SJSA1 (cell line): ENCODE results near the gene ERC2. TPM values are rescaled to one million over a fixed set of nuclear protein-coding genes. Genes with fewer than 3 reads are reported as not detected.

ENCODE experiments used
- DNase-seq, 2 experiments: peaks; one replicate each; pipeline ENCODE4 v3.0.0-alpha.2; 2015 to 2020; ENCODE audit warnings: low spot score in 2 of 2, low read depth in 1 of 2
- H3K27ac ChIP-seq: fragments of 250-450 bp; sonication (Bioruptor Pico); 2 replicates; pipeline ENCODE4 v1.5.1; 2020; ENCODE audit warnings: mild to moderate bottlenecking, moderate library complexity
- H3K27me3 ChIP-seq: fragments of 250-450 bp; sonication (Bioruptor Pico); replicated peaks from 2 replicates; pipeline ENCODE4 v1.5.1; 2020; ENCODE audit warnings: mild to moderate bottlenecking, moderate library complexity
- H3K36me3 ChIP-seq: fragments of 250-450 bp; sonication (Bioruptor Pico); 2 replicates; pipeline ENCODE4 v1.5.1; 2020; ENCODE audit warnings: mild to moderate bottlenecking
- H3K4me1 ChIP-seq: fragments of 250-450 bp; sonication (Bioruptor Pico); replicated peaks from 2 replicates; pipeline ENCODE4 v1.6.1; 2021; ENCODE audit warnings: mild to moderate bottlenecking
- H3K4me3 ChIP-seq: fragments of 250-450 bp; sonication (Bioruptor Pico); 2 replicates; pipeline ENCODE4 v1.5.1; 2020; ENCODE audit warnings: mild to moderate bottlenecking
- H3K9me3 ChIP-seq: fragments of 250-450 bp; sonication (Bioruptor Pico); replicated peaks from 2 replicates; pipeline ENCODE4 v1.5.1; 2020; ENCODE audit warnings: mild to moderate bottlenecking
- total RNA-seq: library from RNA; depleted of rRNA; stranded (reverse); fragments of >200 nt; shearing (Covaris generic); gene quantifications from 2 replicates; pipeline ENCODE4 v1.2.3, GENCODE V29; 2014

ERC2 gene
- total RNA-seq, 1 experiment from 2014 or later: 0.13 TPM

DNA sequence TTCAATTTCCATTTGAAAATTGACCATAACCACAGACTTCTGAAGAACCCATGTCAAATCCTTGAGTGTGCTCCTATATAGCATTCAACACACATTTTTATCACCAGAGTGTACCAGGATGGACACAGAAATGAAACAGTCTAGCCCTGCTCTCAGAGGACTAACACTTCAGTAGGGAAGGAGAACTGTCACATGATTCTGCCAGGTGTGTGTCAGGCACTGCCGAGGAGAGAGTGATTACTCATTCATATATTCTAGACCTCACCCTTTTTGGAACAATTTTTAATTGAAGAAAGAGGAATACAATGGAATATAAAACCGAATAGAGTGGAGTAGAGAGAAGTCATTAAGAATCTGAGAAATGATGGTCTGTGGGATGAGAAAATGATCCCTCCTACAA, 125.8 kb downstream of the ERC2 start:
- no peaks in the 10 kb centered on the region for H3K4me1 ChIP-seq
- no peaks in the 10 kb centered on the region for H3K9me3 ChIP-seq
- no peaks in the 10 kb centered on the region for H3K27me3 ChIP-seq
- DNase-seq: no peak
- H3K36me3 ChIP-seq: no peaks in the 10 kb centered on the region
- no peak overlapping the region for H3K27ac ChIP-seq
- H3K4me3 ChIP-seq: no peak overlapping the region

DNA sequence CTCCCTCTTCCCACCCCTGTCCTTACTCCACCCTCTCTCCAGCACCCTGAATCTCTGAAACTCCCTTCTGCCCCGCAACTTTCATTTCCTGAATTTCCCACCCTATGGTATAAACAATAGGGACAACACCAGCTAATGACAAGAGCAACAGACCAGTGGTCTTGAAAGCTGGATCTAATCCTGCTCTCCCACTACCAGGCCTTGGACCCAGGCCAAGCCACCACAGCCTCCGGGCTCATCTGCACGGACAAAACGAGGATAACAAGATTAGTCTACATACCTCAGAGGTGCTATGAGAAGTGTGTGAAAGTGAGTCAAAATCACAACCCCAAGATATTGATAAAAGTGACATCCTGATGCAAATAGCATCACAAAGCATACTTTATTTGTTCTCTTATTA, 128.6 kb downstream of the ERC2 start:
- no peaks in the 10 kb centered on the region for H3K4me1 ChIP-seq
- H3K4me3 ChIP-seq: no peak overlapping the region
- no peak overlapping the region for H3K27ac ChIP-seq
- no peaks in the 10 kb centered on the region for H3K27me3 ChIP-seq
- no peaks in the 10 kb centered on the region for H3K9me3 ChIP-seq
- DNase-seq: no peak
- H3K36me3 ChIP-seq: no peaks in the 10 kb centered on the region

DNA sequence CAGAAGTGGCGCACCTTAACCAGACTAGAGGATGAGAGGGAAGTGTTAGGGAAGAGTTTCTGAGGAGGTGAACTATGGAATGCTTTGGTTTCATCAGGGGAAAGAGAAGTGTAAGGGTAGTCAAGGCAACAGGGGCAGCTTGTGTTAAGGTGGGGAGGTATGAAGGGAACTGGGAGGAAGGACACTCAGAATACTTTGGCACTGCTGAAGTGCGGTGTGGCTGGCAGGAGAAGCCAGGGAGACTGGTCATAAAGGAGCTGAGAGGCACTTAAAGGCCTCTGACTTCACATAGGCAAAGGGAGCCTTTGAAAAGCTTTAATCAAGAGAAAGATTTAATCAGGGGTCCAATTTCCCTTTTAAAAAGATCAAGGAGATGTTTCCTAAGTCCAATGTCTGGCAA, 129.0 kb downstream of the ERC2 start:
- DNase-seq: no peak
- H3K4me3 ChIP-seq: no peak overlapping the region
- H3K27ac ChIP-seq: no peak overlapping the region
- no peaks in the 10 kb centered on the region for H3K9me3 ChIP-seq
- no peaks in the 10 kb centered on the region for H3K36me3 ChIP-seq
- no peaks in the 10 kb centered on the region for H3K4me1 ChIP-seq
- H3K27me3 ChIP-seq: 0 out of 2 replicates have a peak, but pooled peaks cover 2% of the 10 kb centered on the region

DNA sequence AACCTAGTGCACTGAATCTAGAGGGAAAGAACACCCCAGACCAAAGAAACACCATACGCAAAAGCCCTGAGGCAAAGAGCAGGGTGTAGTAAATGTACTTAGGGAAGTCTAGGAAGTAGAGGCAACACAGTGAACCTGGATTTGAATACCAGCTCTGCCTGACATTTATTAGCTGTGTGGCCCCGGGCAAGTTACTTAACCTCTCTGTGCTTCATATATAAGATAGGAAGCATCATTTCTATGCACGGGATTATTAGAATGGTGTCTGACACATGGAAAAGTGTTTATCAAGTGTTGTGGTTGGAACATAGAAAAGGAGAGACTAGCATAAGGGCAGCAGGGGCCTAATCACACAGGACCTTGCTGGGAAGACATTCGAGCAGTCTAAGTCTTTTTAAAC, 132.2 kb downstream of the ERC2 start:
- Histone ChIP-seq H3K4me3 (no peak overlapping the region), H3K27me3 (0 out of 2 replicates have a peak, but pooled peaks cover 2% of the 10 kb centered on the region), H3K4me1 (no peaks in the 10 kb centered on the region), H3K9me3 (no peaks in the 10 kb centered on the region), H3K36me3 (no peaks in the 10 kb centered on the region), H3K27ac (no peak overlapping the region)
- no peak for DNase-seq

DNA sequence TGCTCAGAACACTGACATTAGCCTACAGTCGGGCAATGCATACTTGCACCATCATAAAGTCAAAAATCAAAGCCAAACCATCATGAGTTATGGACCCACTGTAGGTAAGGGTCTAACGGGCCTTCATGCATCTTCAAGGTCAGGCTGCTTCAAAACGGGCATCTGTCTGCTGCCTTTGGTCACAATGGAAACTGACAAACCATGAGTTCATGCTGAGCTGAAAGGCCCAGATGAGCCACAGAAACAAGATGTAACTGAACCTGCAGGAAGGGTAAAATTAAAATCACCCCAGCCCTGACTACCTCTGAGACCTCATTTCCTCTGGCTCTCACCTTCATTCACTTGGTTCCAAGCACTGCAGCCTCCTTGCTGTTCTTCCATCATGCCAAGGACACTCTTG, 143.8 kb downstream of the ERC2 start:
- H3K9me3 ChIP-seq: no peaks in the 10 kb centered on the region
- H3K27me3 ChIP-seq: no peaks in the 10 kb centered on the region
- peaks cover 11% of the 10 kb centered on the region for H3K4me1 ChIP-seq
- H3K27ac ChIP-seq: no peak overlapping the region
- no peaks in the 10 kb centered on the region for H3K36me3 ChIP-seq
- DNase-seq: no peak
- H3K4me3 ChIP-seq: no peak overlapping the region

DNA sequence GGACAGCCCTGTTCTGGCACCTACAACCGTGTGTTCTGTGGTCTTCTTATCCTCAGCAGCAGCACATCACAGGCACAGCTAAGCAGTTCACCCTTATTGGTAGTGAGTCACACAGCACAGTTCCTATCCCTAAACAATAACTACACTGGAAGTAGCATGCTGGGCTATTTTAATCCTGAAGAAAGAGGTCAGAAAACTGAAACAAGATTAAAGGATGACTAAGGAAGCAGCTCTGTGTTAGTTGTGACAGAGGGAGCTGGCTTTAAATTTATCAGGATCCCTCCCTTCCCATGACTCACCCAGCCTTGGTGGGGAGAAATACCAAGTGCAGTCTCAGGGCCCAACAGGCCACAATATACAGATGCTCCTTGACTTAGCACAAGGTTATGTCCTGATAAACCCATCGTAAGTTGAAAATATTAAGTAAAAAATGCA, 144.3 kb downstream of the ERC2 start:
- Histone ChIP-seq H3K4me1 (peaks cover 11% of the 10 kb centered on the region), H3K4me3 (no peak overlapping the region), H3K9me3 (no peaks in the 10 kb centered on the region), H3K27me3 (no peaks in the 10 kb centered on the region), H3K36me3 (no peaks in the 10 kb centered on the region), H3K27ac (no peak overlapping the region)
- DNase-seq: peak; percentile 67 to 71

DNA sequence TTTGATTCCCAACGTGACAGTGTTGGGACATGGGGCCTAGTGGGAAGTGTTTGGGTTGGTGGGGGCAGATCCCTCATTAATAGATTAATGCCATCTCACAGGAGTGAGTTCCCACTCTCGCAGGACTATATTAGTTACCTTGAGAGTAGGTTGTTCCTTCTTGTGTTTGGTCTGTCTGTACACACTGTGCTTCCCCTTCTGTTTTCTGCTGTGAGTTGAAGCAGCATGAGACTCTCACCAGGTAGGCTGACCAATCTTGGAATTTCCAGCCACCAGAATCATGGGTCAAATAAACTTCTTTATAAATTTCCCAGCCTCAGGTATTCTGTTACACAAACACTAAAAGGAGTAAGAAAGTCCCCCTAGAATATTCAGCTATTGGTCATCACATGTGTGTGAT, 145.4 kb downstream of the ERC2 start:
- Histone ChIP-seq H3K9me3 (no peaks in the 10 kb centered on the region), H3K4me1 (peaks cover 11% of the 10 kb centered on the region), H3K36me3 (no peaks in the 10 kb centered on the region)

DNA sequence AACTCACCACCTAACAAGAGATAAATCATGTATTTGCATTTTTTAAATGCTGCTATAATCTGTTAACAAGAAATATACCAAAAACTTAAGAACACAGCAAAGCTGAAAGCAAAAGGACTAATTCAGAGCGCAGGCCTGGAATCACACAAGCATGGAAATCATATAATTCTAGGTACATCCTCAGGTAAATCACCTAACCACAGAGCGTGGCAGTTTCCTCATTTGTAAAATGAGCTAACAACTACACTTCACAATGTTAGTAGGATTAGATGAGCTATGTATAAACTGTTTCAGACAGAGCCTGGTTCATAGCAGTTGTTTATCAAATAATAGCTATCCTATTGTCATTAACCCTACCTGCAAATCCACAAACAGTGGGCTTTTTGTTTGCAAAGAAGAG, 146.4 kb downstream of the ERC2 start:
- DNase-seq: no peak
- peaks cover 11% of the 10 kb centered on the region for H3K4me1 ChIP-seq
- no peaks in the 10 kb centered on the region for H3K27me3 ChIP-seq

More for the DNA sequence above, 145.4 kb downstream of the ERC2 start:
- no peak for DNase-seq
- Histone ChIP-seq H3K4me3 (no peak overlapping the region), H3K27me3 (no peaks in the 10 kb centered on the region), H3K27ac (no peak overlapping the region)

DNA sequence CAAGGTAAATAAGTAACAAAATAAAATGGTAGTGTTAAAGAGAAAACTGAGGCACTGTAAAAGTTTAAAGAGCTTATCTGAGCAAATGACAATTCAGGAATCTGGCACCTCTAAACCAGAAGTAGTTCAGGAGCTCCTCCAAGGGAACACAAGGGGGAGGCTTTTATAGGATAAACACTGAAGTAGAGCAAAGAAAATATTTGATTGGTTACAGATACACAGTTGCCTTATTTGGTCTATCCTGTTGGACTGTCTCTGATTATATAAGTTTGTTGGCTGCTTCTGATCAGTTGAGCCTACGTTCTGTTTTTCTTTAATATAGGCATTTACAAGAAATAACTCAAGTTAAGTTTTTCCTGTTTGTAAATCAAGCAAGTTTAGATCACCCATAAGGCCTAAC, 146.9 kb downstream of the ERC2 start:
- Histone ChIP-seq H3K4me3 (no peak overlapping the region), H3K27me3 (no peaks in the 10 kb centered on the region), H3K4me1 (peaks cover 11% of the 10 kb centered on the region), H3K36me3 (no peaks in the 10 kb centered on the region), H3K27ac (no peak overlapping the region), H3K9me3 (no peaks in the 10 kb centered on the region)
- DNase-seq: no peak

More for the DNA sequence above, 146.4 kb downstream of the ERC2 start:
- no peak overlapping the region for H3K27ac ChIP-seq
- no peaks in the 10 kb centered on the region for H3K9me3 ChIP-seq
- no peak overlapping the region for H3K4me3 ChIP-seq
- H3K36me3 ChIP-seq: no peaks in the 10 kb centered on the region

DNA sequence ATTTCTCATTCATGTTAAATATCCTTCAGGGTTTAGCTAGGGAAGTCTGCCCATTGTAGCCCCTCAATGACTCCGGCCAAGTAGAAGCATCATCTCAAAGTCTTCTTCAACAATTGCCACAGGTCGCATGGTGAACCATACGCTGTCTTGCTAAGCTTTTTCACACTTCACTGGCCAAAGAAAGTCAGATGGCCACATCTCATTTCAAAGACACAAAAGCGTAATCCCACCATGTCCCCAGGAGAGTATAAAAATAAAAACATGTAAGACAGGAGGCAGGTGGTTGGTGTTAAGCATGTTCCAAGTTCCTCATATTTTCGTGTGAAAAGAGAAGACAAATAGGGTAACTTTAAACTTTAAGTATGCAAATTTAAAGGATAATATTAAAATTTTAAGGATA, 147.4 kb downstream of the ERC2 start:
- Histone ChIP-seq H3K9me3 (no peaks in the 10 kb centered on the region), H3K27ac (no peak overlapping the region), H3K36me3 (no peaks in the 10 kb centered on the region), H3K27me3 (no peaks in the 10 kb centered on the region), H3K4me3 (no peak overlapping the region), H3K4me1 (peaks cover 11% of the 10 kb centered on the region)
- no peak for DNase-seq

DNA sequence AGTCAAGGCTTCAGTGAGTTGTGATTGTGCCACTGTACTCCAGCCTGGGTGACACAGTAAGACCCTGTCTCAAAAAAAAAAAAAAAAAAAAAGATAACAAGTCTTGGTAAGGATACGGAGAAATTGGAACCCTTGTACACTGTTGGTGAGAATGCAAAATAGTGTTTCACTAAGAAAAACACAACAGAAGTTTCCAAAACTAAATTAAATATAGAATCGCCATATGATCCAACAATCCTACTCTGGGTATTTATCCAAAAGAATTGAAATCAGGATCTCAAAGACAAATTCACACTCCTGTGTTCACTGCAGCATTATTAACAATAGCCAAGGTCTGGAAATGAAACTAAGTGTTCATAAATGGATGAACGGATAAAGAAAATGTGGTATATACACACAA, 149.4 kb downstream of the ERC2 start:
- H3K4me1 ChIP-seq: peaks cover 6% of the 10 kb centered on the region
- H3K9me3 ChIP-seq: no peaks in the 10 kb centered on the region
- H3K4me3 ChIP-seq: no peak overlapping the region
- no peak overlapping the region for H3K27ac ChIP-seq
- no peaks in the 10 kb centered on the region for H3K27me3 ChIP-seq
- H3K36me3 ChIP-seq: no peaks in the 10 kb centered on the region
- DNase-seq: no peak

DNA sequence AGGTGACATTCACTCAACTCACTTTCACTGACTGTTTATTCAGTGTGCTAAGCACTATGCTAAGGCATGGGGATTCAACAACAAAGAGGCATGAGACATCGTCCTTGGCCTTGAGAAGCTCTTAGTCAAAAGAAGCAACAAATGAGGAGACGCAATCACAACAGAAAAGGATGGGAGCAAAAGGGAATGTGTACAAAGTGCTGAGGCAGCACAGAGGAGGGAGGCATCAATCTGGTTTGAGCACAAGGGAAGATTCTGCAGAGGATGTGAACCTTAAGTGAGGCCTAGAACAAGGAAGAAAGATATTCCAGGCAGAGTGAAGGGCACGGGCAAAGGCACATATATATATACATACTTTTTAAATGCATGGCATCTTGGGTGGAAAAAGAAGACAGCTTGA, 151.3 kb downstream of the ERC2 start:
- no peaks in the 10 kb centered on the region for H3K27me3 ChIP-seq
- no peaks in the 10 kb centered on the region for H3K4me1 ChIP-seq
- DNase-seq: no peak
- no peak overlapping the region for H3K27ac ChIP-seq
- no peak overlapping the region for H3K4me3 ChIP-seq
- no peaks in the 10 kb centered on the region for H3K9me3 ChIP-seq
- no peaks in the 10 kb centered on the region for H3K36me3 ChIP-seq

DNA sequence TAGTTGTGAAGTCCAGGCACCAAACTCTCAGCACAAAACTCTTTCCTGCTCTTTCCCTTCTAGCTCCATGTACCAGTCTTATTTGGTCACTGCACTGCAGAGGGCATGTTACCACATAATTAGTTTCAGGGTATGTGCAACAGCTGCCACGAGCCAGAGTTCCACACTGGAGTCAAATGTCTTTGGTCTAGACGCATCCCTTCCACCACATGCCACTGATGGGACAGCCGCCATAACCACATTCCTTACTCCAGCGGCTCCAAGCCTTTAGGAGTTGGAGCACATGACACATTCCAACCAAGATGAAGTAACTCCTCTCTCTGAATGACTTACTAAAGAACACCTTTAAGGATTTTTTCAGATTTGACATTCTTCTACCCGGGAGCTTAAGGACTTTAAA, 153.4 kb downstream of the ERC2 start:
- Histone ChIP-seq H3K4me1 (no peaks in the 10 kb centered on the region), H3K36me3 (no peaks in the 10 kb centered on the region), H3K4me3 (no peak overlapping the region), H3K9me3 (no peaks in the 10 kb centered on the region), H3K27ac (no peak overlapping the region), H3K27me3 (no peaks in the 10 kb centered on the region)
- DNase-seq: peak in 1 of 2 experiments; percentile 48

DNA sequence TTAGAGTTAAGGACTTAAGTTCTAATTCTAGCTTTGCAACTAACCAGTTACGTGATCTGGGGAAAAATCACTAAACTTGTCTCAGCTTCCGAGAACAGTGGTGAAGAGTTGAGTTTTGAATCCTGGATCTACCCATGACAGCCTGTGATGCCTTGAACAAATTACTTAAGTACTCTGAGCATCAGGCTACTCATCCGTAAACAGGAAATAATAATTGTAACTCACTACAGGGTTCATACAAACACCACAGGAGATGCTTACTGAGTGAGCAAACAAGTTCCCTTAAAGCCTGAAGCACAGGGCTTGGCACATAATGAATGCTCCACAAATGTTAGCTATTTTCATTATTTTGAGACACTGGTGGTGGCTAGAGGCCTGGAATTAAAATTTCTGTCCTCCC, 158.8 kb downstream of the ERC2 start:
- no peak overlapping the region for H3K27ac ChIP-seq
- no peaks in the 10 kb centered on the region for H3K36me3 ChIP-seq
- H3K4me1 ChIP-seq: no peaks in the 10 kb centered on the region
- no peak overlapping the region for H3K4me3 ChIP-seq
- no peaks in the 10 kb centered on the region for H3K9me3 ChIP-seq
- no peak for DNase-seq
- H3K27me3 ChIP-seq: no peaks in the 10 kb centered on the region

DNA sequence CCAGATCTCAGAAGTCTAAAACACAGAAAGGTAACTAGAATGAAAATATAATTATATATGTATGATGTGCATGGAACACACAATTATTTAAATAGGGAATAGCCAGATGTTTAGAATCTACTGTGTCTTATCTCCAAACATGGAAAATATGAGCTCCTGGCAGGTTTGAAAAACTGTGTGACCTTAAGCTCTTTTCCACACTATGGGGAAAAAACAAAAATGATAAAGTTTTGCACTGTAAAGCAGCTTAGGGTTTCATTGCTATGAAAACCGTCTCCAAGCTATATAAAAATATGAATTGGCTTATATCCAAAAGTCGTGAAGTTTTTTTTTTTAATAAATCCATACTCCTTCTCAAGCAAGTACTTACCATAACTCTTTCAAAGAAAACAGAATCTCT, 159.8 kb downstream of the ERC2 start:
- no peaks in the 10 kb centered on the region for H3K27me3 ChIP-seq
- no peak overlapping the region for H3K4me3 ChIP-seq
- peaks cover 1% of the 10 kb centered on the region for H3K4me1 ChIP-seq
- no peaks in the 10 kb centered on the region for H3K36me3 ChIP-seq
- DNase-seq: no peak
- H3K9me3 ChIP-seq: no peaks in the 10 kb centered on the region
- H3K27ac ChIP-seq: no peak overlapping the region
